ENCODE measurements around the gene SLC7A5.
"Not testable (repeated sequence)": the region's sequence is repeated elsewhere in the genome, so short reads cannot be mapped to it uniquely, and the experiment has no call there.

The SLC7A5 gene

GRCh38 chr16:87869061-87869878, at the start of gene SLC7A5:
TSS of gene SLC7A5 (minus strand) at chr16:87869507. CDS start at chr16:87869422, 85 bp downstream.
- DNase-seq = peak; percentile 93

- DNase-seq = no peak
These were observed 49.0 kb upstream of the SLC7A5 start for GRCh38 chr16:87918338-87918737.

GRCh38 chr16:87917503-87917902, 48.2 kb upstream of the SLC7A5 start:
- DNase-seq = no peak

GRCh38 chr16:87914812-87915211, 45.5 kb upstream of the SLC7A5 start:
- DNase-seq = no peak

GRCh38 chr16:87914021-87914725, 44.9 kb upstream of the SLC7A5 start:
- not testable (repeated sequence) for DNase-seq

GRCh38 chr16:87912691-87913090, 43.4 kb upstream of the SLC7A5 start:
- DNase-seq = not testable (repeated sequence)

- not testable (repeated sequence) for DNase-seq
These were observed 41.9 kb upstream of the SLC7A5 start for GRCh38 chr16:87911106-87911763.

- DNase-seq = peak; percentile 92
These were observed 40.1 kb upstream of the SLC7A5 start for GRCh38 chr16:87909203-87909935.

- DNase-seq = not testable (repeated sequence)
These were observed 38.8 kb upstream of the SLC7A5 start for GRCh38 chr16:87908101-87908500.

GRCh38 chr16:87905521-87905920, 36.2 kb upstream of the SLC7A5 start:
- not testable (repeated sequence) for DNase-seq

GRCh38 chr16:87904963-87905362, 35.7 kb upstream of the SLC7A5 start:
- DNase-seq = not testable (repeated sequence)

GRCh38 chr16:87900489-87900888, 31.2 kb upstream of the SLC7A5 start:
- DNase-seq = not testable (repeated sequence)

- peak; percentile 54 for DNase-seq
These were observed 28.5 kb upstream of the SLC7A5 start for GRCh38 chr16:87897521-87898505.

- DNase-seq = not testable (repeated sequence)
These were observed 27.7 kb upstream of the SLC7A5 start for GRCh38 chr16:87896924-87897520.

GRCh38 chr16:87896176-87896890, 27.0 kb upstream of the SLC7A5 start:
- DNase-seq = not testable (repeated sequence)

- peak; percentile 76 for DNase-seq
These were observed 26.4 kb upstream of the SLC7A5 start for GRCh38 chr16:87895641-87896141.

GRCh38 chr16:87894005-87894404, 24.7 kb upstream of the SLC7A5 start:
- not testable (repeated sequence) for DNase-seq

GRCh38 chr16:87891764-87892163, 22.5 kb upstream of the SLC7A5 start:
- DNase-seq = no peak

GRCh38 chr16:87889762-87890161, 20.5 kb upstream of the SLC7A5 start:
- peak; percentile 56 for DNase-seq

- not testable (repeated sequence) for DNase-seq
These were observed 19.0 kb upstream of the SLC7A5 start for GRCh38 chr16:87888346-87888745.

All from activated CD4-positive, CD25-positive, alpha-beta regulatory T cell treated with anti-CD3 and anti-CD28 coated beads, Interleukin-2, amount 50 U/mL, for 72 hours (primary cell).